OCI-LY1 (cell line): ENCODE data around the gene GRID2.

Source experiments
- EZH2 ChIP-seq: fragments of 200-600 bp; sonication (generic), shearing (Covaris generic); IDR thresholded peaks from 2 replicates; pipeline ENCODE4 v1.8.0; 2017; ENCODE audit warnings: borderline replicate concordance, mixed run types, mild to moderate bottlenecking, antibody characterized with exemption, low read length, moderate library complexity, mixed read lengths
- TF ChIP-seq, protein P1 (sequence below): fragments of 200-600 bp; sonication (generic), shearing (Covaris generic); IDR thresholded peaks from 2 replicates; pipeline ENCODE4 v1.5.1; 2017; ENCODE audit warnings: mild to moderate bottlenecking, antibody characterized with exemption, low read length, moderate library complexity, mixed read lengths

DNA sequence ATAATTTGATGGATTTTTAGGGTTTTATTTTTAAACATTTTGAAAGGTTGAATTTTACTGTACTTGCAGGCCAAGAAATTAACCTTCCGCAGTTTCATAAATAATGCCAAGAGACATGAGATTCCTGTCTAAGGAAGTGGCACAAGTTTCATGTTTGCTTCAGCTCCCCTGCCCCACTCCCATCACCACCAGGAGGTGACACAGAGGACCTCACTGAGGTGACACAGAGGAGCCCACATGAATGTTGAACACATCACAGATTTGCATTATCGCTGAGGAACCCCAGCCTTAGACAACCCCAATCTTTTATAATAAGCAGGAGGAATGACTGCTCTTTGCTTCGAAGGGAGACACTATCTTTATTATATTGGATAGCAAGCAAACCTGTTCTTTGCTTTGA lies 1033.4 kb downstream of the GRID2 start:
- TF ChIP-seq, protein P1, sequence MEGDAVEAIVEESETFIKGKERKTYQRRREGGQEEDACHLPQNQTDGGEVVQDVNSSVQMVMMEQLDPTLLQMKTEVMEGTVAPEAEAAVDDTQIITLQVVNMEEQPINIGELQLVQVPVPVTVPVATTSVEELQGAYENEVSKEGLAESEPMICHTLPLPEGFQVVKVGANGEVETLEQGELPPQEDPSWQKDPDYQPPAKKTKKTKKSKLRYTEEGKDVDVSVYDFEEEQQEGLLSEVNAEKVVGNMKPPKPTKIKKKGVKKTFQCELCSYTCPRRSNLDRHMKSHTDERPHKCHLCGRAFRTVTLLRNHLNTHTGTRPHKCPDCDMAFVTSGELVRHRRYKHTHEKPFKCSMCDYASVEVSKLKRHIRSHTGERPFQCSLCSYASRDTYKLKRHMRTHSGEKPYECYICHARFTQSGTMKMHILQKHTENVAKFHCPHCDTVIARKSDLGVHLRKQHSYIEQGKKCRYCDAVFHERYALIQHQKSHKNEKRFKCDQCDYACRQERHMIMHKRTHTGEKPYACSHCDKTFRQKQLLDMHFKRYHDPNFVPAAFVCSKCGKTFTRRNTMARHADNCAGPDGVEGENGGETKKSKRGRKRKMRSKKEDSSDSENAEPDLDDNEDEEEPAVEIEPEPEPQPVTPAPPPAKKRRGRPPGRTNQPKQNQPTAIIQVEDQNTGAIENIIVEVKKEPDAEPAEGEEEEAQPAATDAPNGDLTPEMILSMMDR, result no peak
- TF ChIP-seq EZH2, result no peak
